Esophagus muscularis mucosa (tissue), 4 donors: Measurements from ENCODE around the gene HCAR2.
"Not testable (repeated sequence)": the region's sequence is repeated elsewhere in the genome, so short reads cannot be mapped to it uniquely, and the experiment has no call there.

ENCODE experiments used
- CTCF ChIP-seq, 3 experiments: fragments of 200-600 bp in 2 of 3; fragments of 450-650 bp in 1 of 3; sonication (generic) in 2 of 3; IDR thresholded peaks; one replicate each; pipeline ENCODE4 v1.5.1; 2017 to 2019; ENCODE audit warnings: antibody characterized with exemption in 3 of 3, mild to moderate bottlenecking in 2 of 3, moderate library complexity in 1 of 3
- EP300 ChIP-seq: sonication (generic); formaldehyde crosslinking; IDR thresholded peaks from one replicate; pipeline ENCODE4 v1.6.1; 2017; ENCODE audit warnings: antibody characterized with exemption
- POLR2A ChIP-seq: fragments of 450-650 bp; IDR thresholded peaks from one replicate; pipeline ENCODE4 v1.6.1; 2017; ENCODE audit warnings: antibody characterized with exemption, moderate library complexity, mild to moderate bottlenecking, low read depth
- POLR2AphosphoS5 ChIP-seq, 2 donors: sonication (generic); formaldehyde crosslinking; IDR thresholded peaks; one replicate each; pipeline ENCODE4 v1.6.1; 2017; ENCODE audit warnings: antibody characterized with exemption in 2 of 2

- TF ChIP-seq CTCF (IDR thresholded peaks at IDR 0.05); EP300; POLR2AphosphoS5 (IDR thresholded peaks at IDR 0.05); POLR2A: not testable (repeated sequence)
Observed at GRCh38 chr12:122703841-122704240, 684 bp upstream of the HCAR2 start.
